GM12865 (cell line): Measurements from ENCODE around the gene AURKA.
"Not testable (repeated sequence)": the region's sequence is repeated elsewhere in the genome, so short reads cannot be mapped to it uniquely, and the experiment has no call there.

Experiments used
- DNase-seq: peaks from one replicate; pipeline ENCODE4 v3.0.0; 2010; ENCODE audit warnings: low read depth
- H3K4me3 ChIP-seq: 2 replicates; pipeline ENCODE4 v1.5.1; 2011; ENCODE audit warnings: mild to moderate bottlenecking, low read depth, low read length, control low read depth
- CTCF ChIP-seq: IDR thresholded peaks from 2 replicates; pipeline ENCODE4 v1.5.1; 2011; ENCODE audit warnings: low read length, control low read depth, low read depth, inconsistent platforms; ENCODE audit not compliant: insufficient read depth; ENCODE audit errors: missing control alignments

AURKA gene

GRCh38 chr20:56391596-56392131 is 351 bp downstream of the AURKA start:
- DNase-seq = no peak
- no peak for TF ChIP-seq CTCF

DNA sequence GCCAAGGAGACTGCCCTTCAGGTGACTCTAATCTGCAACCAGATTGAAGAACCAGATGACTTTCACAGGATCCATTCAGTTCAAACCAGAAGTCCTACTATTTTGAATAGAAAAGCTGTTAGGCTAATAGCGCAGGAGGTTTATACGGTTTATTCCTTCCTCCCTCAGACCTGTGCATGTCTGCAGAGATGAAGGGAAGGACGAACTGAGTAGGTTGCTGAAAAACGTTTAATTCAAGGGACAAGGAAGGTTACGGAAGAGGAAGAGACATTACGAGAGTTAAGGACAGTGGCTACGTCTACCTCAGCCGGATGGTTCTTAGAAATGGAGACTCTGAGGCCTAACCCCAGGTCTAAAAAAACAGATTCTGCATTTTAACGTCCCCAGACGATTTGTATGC is 978 bp downstream of the AURKA start:
- DNase-seq = peak; percentile 34
- TF ChIP-seq CTCF = no peak

More at GRCh38 chr20:56391596-56392131, 351 bp downstream of the AURKA start:
- peak overlapping the region; percentile 94 for H3K4me3 ChIP-seq

GRCh38 chr20:56390396-56390795 is 1.6 kb downstream of the AURKA start:
- not testable (repeated sequence) for DNase-seq
- peak overlapping the region; percentile 94 for H3K4me3 ChIP-seq

More for the DNA sequence above, 978 bp downstream of the AURKA start:
- H3K4me3 ChIP-seq = peak overlapping the region; percentile 94

DNA sequence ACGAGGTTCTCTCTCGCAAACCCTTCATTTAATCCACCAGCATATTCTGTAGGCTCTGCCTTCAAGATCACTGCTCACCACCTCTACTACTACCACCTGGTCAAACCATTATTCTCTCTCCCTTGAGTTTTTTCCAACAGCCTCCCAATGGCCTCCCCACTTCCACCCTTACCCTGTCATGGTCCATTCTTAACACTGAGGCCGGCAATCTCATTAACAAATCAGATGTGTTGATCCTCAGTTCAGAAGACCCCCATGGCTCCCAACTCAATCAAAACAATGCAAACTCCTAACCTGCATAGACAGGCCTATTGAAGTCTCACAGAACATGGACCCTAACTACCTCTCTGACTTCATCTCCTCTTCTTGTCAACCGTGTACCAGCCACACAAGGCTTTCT is 2.2 kb downstream of the AURKA start:
- no peak overlapping the region for H3K4me3 ChIP-seq
- DNase-seq = no peak
- no peak for TF ChIP-seq CTCF

DNA sequence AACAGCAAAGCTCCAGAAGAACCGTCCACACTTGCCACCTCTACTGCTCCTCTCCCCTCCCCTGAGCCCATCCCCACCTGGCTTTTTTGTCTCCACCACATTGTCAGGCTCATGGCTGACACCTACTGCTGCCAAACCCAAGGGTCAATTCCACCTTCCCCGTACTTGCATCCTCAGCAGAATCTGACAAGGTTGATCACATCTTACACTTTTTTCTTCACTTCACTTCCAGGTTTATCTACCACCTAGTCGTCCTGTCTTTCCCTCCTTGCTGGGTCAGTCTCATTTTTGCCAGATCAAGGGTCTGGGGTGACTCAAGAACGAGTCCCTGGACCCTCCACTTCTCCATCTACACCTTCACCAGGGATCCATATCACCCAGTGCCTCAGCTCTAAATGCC is 3.1 kb downstream of the AURKA start:
- no peak for TF ChIP-seq CTCF
- DNase-seq = no peak
- no peak overlapping the region for H3K4me3 ChIP-seq

DNA sequence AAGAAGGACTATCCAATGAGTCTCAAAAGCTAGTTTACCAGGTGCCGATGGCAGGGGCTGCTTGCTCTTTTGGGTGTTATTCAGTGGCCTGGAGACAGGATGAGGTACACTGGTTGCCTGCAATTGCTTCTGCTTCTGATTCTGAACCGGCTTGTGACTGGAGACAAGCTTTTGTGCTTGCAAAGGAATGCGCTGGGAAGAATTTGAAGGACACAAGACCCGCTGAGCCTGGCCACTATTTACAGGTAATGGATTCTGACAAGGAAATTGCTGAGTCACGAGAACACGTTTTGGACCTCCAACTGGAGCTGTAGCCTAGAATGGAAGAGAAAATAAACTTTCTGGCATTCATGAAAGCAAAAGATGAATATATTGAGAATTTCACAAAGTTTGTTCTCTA is 5.8 kb downstream of the AURKA start:
- no peak overlapping the region for H3K4me3 ChIP-seq
- TF ChIP-seq CTCF = no peak
- no peak for DNase-seq

DNA sequence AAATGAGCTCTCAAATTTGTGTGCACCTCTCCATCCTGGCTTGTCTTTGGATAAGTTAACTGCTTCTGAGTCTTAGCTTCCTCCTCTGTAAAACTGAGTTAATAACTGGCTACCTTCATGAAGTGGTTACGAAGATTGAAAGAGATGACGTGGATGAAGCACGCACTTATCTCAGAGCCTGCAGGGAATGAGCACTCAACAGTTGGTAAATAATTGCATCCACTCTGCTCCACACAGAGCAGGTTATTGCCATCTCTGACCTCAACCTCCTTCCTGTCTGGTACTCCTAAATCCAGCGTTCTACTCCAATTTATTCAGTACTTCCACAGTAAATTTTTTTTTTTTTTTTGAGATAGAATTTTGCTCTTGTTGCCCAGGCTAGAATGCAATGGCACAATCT is 6.9 kb downstream of the AURKA start:
- TF ChIP-seq CTCF = no peak
- DNase-seq = no peak
- no peak overlapping the region for H3K4me3 ChIP-seq
